Subcutaneous abdominal adipose tissue (tissue), 5 donors: ENCODE results near the gene C1orf226.

ENCODE experiments used
- H3K27ac ChIP-seq: one replicate; pipeline ENCODE4 v1.7.0; 2013; ENCODE audit warnings: low read depth, mild to moderate bottlenecking, inconsistent platforms, low read length, moderate library complexity
- H3K27me3 ChIP-seq, 5 donors: one replicate each; pipeline ENCODE4 v1.7.0; 2013; ENCODE audit warnings: low read length in 5 of 5, inconsistent platforms in 1 of 5; ENCODE audit not compliant: control insufficient read depth in 5 of 5, insufficient read depth in 4 of 5
- H3K36me3 ChIP-seq, 5 donors: one replicate each; pipeline ENCODE4 v1.7.0; 2013; ENCODE audit warnings: low read length in 5 of 5; ENCODE audit not compliant: control insufficient read depth in 5 of 5, insufficient read depth in 5 of 5
- H3K4me1 ChIP-seq, 5 donors: one replicate each; pipeline ENCODE4 v1.7.0; 2013; ENCODE audit warnings: low read length in 5 of 5, mild to moderate bottlenecking in 3 of 5, moderate library complexity in 1 of 5; ENCODE audit not compliant: control insufficient read depth in 5 of 5, insufficient read depth in 5 of 5
- H3K4me3 ChIP-seq, 5 donors: one replicate each; pipeline ENCODE4 v1.7.0; 2013; ENCODE audit warnings: low read length in 5 of 5, low read depth in 1 of 5
- H3K9ac ChIP-seq, 5 donors: one replicate each; pipeline ENCODE4 v1.7.0; 2013; ENCODE audit warnings: low read length in 5 of 5, mild to moderate bottlenecking in 4 of 5, moderate library complexity in 3 of 5
- H3K9me3 ChIP-seq, 5 donors: one replicate each; pipeline ENCODE4 v1.7.0; 2013; ENCODE audit warnings: low read length in 5 of 5; ENCODE audit not compliant: control insufficient read depth in 5 of 5
- donor health status: healthy.
- donor health status: healthy.
- donor health status: healthy.
- donor health status: healthy.
- donor health status: healthy.

The C1orf226 gene

GRCh38 chr1:162389021-162389818 lies 7.7 kb downstream of the C1orf226 start:
- H3K9ac ChIP-seq, result no peak overlapping the region
- H3K4me3 ChIP-seq, result no peak overlapping the region
- no peaks in the 10 kb centered on the region for H3K9me3 ChIP-seq
- H3K27me3 ChIP-seq, result no peaks in the 10 kb centered on the region
- peaks cover 0 to 4% (median 0%) of the 10 kb centered on the region in 5 donors for H3K36me3 ChIP-seq
- no peak overlapping the region for H3K27ac ChIP-seq
- H3K4me1 ChIP-seq, result peaks cover 0 to 5% (median 5%) of the 10 kb centered on the region in 5 donors

DNA sequence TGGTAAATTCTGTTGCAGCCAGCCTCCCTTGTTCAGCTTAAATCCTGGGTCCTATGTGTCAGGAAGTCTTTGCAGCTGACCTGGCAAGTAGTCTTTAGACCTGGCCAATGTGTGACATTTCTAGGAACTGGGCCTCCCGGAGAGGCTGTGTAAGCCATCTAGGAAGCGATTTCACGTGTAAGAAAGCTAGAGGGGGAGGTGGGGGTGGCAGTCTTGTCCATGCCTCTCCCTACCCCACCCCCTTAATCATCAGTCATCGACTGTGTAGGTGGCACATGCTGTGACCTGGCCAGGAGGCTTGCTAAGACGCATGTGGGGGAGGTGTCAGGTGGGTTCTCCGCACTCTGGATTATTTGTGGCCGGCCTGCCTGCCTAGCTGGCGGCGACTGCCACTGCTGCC lies 8.4 kb downstream of the C1orf226 start:
- no peaks in the 10 kb centered on the region for H3K9me3 ChIP-seq
- H3K27ac ChIP-seq, result no peak overlapping the region
- H3K27me3 ChIP-seq, result no peaks in the 10 kb centered on the region
- H3K4me3 ChIP-seq, result no peak overlapping the region
- peaks cover 0 to 4% (median 0%) of the 10 kb centered on the region in 5 donors for H3K36me3 ChIP-seq
- H3K4me1 ChIP-seq, result peaks cover 0 to 5% (median 5%) of the 10 kb centered on the region in 5 donors
- no peak overlapping the region for H3K9ac ChIP-seq

- Histone ChIP-seq H3K9ac (no peak overlapping the region), H3K27ac (no peak overlapping the region), H3K36me3 (no peaks in the 10 kb centered on the region), H3K4me3 (no peak overlapping the region), H3K4me1 (peaks cover 0 to 5% (median 5%) of the 10 kb centered on the region in 5 donors), H3K9me3 (no peaks in the 10 kb centered on the region), H3K27me3 (no peaks in the 10 kb centered on the region)
Observed at GRCh38 chr1:162390396-162391185, 9.1 kb downstream of the C1orf226 start.

DNA sequence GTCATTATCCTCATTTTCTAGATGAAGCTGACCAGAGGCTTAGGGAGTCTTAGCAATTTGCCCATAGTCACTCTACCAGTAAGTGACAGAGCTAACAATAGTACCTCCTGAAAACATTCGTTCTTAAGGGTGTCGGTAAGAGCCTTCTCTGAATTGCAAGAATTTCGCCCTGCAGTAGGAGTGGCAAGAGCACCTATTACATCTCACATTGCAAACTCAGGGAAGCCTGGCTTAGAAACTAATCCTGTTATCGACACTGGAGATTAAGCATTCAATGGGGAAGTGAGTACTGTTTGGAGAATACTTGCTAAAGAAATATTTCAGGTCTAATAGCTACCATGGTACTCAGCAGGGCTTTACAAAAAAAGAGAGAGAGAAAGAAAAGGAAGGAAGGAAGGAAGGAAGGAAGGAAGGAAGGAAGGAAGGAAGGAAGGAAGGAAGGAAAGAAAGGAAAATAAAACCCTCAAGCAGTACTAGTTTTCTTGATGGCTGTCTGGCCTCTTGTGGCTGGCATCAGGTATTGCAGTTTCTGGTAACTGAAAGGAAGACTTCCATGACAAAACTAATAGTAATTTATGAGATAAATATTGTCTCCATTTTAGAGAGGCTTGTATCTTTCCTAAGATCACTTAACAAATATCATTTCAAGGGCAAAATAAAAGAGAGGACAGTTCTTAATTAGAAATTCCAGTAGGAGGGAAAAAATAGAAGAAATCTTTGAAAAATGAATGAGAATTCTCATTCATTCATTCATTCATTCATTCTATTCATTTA lies 10.4 kb downstream of the C1orf226 start:
- Histone ChIP-seq H3K9ac (peak overlapping the region in 1 of 5 donors; percentile 9), H3K36me3 (no peaks in the 10 kb centered on the region), H3K27me3 (no peaks in the 10 kb centered on the region), H3K4me1 (peaks cover 0 to 11% (median 9%) of the 10 kb centered on the region in 5 donors), H3K4me3 (no peak overlapping the region), H3K27ac (no peak overlapping the region), H3K9me3 (no peaks in the 10 kb centered on the region)

DNA sequence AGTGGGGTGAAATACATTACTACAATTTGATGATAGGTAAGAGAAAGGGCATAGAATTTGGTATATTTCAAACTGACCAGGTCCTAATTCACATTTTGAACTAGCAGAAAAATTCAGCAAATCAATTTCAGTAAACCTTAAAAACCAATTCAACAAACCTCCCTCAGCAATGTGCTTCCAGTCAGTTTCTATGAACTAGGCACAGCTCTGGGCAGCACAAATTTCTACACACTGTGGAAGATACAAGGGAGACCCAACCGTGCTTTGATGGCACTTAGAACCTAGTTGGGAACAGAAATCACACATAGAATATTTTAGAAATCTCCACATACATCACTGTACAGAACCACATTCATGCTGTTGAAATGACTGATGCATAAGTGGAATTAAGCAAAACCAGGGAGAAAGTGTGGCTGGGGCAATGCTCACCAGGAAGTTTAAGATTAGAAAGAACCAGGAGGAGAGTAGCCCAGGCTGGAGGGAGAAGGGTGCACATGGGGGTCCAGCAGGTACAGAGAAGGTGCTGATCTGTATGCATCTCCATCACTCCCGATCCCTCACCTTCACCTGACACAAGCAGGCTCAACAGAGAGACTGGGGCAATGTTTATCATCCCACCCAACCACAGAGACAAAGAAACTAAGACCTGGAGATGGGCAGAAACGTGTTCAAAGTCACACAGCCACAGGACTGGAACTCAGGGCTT lies 14.8 kb downstream of the C1orf226 start:
- H3K4me3 ChIP-seq, result no peak overlapping the region
- no peak overlapping the region for H3K9ac ChIP-seq
- no peaks in the 10 kb centered on the region for H3K36me3 ChIP-seq
- H3K9me3 ChIP-seq, result no peaks in the 10 kb centered on the region
- H3K4me1 ChIP-seq, result peaks cover 0 to 33% (median 27%) of the 10 kb centered on the region in 5 donors
- H3K27me3 ChIP-seq, result no peaks in the 10 kb centered on the region
- H3K27ac ChIP-seq, result peak overlapping the region; percentile 59

GRCh38 chr1:162397039-162397448 lies 15.5 kb downstream of the C1orf226 start:
- Histone ChIP-seq H3K27me3 (no peaks in the 10 kb centered on the region), H3K4me1 (peaks cover 0 to 28% (median 24%) of the 10 kb centered on the region in 5 donors), H3K27ac (peak overlapping the region; percentile 66), H3K9ac (peak overlapping the region in 1 of 5 donors; percentile 25), H3K9me3 (no peaks in the 10 kb centered on the region), H3K36me3 (no peaks in the 10 kb centered on the region), H3K4me3 (peak overlapping the region in 1 of 5 donors; percentile 35)

- H3K27me3 ChIP-seq, result no peaks in the 10 kb centered on the region
- H3K27ac ChIP-seq, result peak overlapping the region; percentile 54
- H3K4me1 ChIP-seq, result peaks cover 0 to 28% (median 24%) of the 10 kb centered on the region in 5 donors
- H3K36me3 ChIP-seq, result no peaks in the 10 kb centered on the region
- H3K9me3 ChIP-seq, result no peaks in the 10 kb centered on the region
- no peak overlapping the region for H3K4me3 ChIP-seq
- H3K9ac ChIP-seq, result no peak overlapping the region
Observed at GRCh38 chr1:162397943-162398560, 16.5 kb downstream of the C1orf226 start.

GRCh38 chr1:162398999-162399580 lies 17.6 kb downstream of the C1orf226 start:
- no peaks in the 10 kb centered on the region for H3K36me3 ChIP-seq
- no peak overlapping the region for H3K4me3 ChIP-seq
- H3K4me1 ChIP-seq, result peaks cover 0 to 28% (median 24%) of the 10 kb centered on the region in 5 donors
- H3K9ac ChIP-seq, result no peak overlapping the region
- peak overlapping the region; percentile 54 for H3K27ac ChIP-seq
- H3K9me3 ChIP-seq, result no peaks in the 10 kb centered on the region
- no peaks in the 10 kb centered on the region for H3K27me3 ChIP-seq
